ENCODE measurements around the gene DNAJC11. TPM values are rescaled to one million over a fixed set of nuclear protein-coding genes. Genes with fewer than 3 reads are reported as not detected.
"Not testable (repeated sequence)": the region's sequence is repeated elsewhere in the genome, so short reads cannot be mapped to it uniquely, and the experiment has no call there.

Gene DNAJC11
- polyA plus RNA-seq, 4 donors = 31.1 to 73.4 (median 61.8) TPM

DNA sequence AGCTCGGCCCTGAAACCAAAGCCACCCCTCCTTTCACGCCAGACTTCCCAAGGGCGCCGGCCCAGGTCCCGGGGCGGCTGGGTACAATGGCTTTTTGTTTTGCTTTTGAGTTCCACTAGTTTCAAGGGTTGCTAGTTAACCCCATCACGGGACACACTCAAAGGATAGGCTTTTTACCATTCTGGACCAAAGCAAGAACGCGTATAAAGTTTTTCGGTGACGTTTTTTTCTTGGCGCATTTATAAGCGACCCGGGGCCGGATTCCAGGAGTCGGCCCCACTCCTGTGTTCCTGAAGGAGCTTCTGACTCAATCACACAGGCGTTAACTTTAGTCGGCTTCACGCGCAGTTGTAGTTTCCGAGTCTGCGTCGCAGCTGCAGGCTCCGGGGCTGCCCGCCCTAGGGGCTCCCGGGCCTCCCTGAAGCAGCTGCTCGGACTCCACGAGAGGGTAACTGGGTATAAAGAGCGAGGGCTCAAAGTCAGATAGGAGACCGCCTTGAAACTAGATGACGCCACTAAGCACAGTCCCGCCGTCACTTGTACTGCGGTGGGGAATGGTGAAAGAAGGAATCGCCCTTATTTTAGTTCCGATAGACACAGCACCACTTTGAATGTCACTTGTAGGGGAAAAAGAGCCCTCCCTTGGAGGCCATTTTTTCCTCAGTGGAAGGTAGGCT lies 98.2 kb downstream of the DNAJC11 start:
- DNase-seq (ENCODE audit: low read depth in 4 of 4, low spot score in 3 of 4) = peak in 2 of 4 donors; percentile 42 to 53

DNA sequence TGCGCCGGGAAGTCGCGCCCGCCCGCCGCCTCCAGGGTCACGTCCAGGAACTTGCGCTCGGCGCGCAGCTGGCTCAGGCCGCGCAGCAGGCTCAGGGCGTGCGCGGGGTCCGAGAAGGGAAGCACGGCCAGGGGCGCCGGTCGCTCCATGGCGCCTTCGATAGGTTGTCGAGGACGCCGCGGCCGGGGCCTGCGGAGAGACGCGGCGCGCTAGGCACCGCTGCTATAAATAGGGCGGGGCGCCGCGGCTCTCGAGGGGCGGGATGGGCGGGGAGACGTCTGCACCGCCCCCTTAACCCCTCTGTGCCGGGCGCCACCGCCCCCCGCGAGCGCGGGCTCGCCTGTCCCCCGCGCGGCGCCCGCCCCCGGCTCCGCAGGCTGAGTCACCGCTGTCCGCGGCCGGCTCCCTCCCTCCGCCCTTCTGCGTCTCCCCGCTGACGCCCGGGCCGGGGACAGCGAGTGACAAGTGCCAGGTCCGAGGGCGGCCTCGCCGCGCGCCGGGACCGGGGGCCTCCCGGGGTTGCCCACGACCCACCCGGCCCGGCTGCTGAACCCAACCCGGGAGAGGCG lies 98.9 kb downstream of the DNAJC11 start, which contains the start of gene KLHL21:
KLHL21 (minus strand) TSS at position 201 of the 569 bp plus-strand sequence; CDS start at position 149, 52 bp downstream.
- peak in 1 of 4 donors; percentile 70 for DNase-seq (ENCODE audit: low read depth in 4 of 4, low spot score in 3 of 4)

DNA sequence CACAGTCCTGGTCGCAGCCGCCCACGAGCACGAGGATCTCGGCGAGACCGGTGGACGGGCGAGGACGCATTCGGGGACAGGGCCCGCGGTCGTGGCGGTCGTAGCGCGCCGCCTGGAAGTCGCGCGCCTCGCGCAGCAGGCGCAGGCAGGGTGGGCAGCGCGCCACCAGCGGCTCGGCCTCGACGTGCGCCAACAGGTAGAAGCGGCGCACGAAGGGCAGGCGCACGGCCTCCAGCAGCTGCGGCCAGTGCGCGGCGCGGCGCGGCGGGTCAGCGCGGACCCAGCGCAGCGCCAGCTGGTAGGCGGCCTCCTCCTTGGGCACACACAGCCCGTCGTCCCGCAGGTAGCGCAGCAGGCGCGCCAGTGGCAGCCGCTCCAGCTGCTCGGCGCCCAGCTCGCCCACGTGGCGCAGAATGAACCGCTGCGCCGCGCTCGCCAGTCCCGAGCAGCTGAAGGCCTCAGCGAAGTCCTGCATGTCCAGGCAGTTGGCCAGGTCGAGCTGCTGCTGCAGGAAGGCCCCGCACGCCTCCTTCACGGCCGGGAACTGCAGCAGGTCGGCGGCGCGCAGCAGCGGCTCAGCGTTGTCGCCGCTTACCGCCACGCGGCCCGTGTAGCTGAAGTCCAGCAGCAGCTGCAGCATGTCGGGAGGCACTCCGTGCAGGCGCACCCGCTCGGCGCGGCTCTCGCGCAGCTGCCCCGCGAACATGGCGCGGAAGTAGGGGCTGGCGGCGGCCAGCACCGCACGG lies 99.5 kb downstream of the DNAJC11 start:
- no peak for DNase-seq (ENCODE audit: low read depth in 4 of 4, low spot score in 3 of 4)

DNA sequence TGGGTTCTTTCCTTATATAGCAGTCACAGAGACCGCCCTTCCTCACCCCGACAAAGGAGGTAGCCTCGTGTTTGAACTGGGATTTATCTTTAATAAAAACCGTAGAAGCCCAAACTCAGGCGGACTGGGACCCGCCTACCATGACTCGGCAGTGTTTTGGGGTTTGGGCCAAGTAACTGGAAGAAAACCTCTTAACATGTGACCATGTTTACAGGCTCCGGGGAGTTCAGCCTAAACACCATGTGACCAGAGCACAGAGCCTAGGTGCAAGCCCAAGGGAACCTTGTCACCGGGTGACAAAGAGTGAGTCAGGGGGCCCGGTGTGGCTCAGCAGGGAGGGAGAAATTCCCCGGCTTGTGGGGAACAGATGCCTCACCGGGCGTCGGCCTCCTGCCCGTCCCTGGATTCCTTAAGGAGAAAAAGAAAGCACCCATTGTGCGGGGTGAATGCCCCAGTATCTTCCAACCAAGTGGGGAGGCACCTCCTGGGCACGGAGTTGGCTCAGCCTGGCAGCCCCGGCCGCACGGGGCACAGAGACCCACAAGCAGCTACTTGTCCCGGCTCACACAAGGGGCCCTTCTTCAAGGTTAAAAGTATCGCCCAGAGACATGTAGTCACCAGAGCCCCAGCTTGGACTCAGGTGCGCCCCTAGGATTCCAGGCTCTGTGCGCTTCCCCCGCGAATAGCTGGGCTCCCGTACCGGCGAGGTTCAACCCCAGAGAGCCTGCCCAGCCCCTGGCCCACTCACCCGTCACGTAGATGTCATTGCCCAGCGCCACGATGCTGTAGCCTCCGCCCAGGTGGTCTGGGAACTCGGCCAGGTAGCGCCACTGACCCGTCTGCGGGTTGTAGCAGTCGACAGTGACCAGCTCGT lies 100.3 kb downstream of the DNAJC11 start:
- no peak for DNase-seq (ENCODE audit: low read depth in 4 of 4, low spot score in 3 of 4)

DNA sequence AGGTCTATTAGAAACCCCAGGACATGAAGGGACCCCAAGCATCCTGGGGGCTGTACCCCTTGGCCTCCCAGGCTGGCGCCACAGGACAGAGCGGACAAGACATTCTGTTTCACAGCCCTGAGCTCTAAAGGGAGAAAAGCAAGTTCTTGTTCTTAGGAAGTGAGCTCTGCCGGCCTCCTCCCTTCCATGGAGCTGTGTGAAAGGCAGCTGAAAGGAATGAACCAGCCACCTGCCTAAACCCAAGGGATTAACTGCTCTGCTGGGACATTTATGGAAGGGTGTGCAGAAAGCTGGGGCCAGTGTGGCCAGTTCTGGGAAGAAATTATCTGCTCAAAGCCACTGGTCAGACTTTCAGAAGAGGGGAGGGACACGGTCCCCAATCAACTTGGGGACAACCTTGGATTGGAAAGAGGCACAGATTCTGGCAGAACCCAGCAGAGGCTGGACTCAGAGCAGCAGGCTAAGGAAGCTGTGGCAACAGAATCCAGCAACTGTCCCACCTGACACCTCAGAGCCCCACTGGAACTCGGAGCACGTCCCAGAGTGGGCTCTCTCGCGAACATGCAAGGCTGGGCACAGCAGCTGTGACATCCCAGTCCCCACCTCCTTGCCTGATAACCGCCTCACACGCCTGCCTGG lies 101.1 kb downstream of the DNAJC11 start:
- DNase-seq (ENCODE audit: low read depth in 4 of 4, low spot score in 3 of 4) = no peak

DNA sequence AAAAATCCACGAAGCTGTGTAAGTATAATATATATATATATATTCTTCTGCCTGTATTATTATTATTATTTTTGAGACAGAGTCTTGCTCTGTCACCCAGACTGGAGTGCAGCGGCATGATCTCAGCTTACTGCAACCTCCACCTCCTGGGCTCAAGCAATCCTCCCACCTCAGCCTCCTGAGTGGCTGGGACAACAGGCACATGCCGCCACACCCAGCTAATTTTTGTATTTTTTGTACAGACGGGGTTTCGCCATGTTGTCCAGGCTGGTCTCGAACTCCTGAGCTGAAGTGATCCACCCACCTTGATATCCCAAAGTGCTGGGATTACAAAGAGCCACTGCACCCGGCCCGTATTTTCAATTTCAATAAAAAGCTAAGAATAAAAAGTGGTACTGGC lies 101.6 kb downstream of the DNAJC11 start:
- not testable (repeated sequence) for DNase-seq (ENCODE audit: low read depth in 4 of 4, low spot score in 3 of 4)

DNA sequence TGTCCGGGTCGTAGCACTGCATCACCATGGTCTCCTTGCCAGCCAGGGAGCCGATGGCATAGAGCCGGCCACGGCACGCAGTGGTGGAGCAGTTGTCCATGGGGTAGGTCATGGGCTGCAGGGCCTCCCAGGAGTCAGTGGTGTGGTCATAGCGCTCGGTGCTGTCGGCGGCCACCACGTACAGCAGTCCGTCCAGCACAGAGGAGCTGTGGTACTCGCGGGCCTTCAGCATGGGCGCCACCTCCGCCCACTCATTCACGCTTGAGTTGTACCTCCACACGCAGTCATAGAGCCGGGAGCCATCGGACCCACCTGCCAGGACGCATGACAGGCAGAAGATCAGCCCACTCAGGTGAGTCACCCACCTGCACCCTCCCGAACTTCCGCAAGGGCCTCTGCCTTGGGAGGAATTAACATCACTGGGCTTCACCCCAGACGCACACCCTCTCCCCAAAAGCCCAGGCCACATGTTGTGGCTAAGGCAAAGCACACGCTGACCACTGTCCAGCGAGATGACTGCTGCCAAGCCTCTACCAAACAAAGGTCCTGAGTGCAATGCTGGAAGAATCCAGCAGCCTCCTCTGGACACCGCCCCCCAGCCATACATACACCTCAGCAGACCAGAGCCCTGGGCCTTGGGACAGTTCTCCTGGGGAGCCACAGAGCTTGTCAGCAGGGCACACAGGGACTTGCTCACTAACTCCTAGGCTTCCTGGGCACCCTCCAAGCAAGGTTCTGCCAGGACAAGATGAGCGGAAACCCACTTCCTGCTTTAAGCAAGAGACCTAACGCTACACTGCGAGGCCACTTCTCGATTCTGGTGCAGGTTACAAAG lies 102.3 kb downstream of the DNAJC11 start:
- no peak for DNase-seq (ENCODE audit: low read depth in 4 of 4, low spot score in 3 of 4)

DNA sequence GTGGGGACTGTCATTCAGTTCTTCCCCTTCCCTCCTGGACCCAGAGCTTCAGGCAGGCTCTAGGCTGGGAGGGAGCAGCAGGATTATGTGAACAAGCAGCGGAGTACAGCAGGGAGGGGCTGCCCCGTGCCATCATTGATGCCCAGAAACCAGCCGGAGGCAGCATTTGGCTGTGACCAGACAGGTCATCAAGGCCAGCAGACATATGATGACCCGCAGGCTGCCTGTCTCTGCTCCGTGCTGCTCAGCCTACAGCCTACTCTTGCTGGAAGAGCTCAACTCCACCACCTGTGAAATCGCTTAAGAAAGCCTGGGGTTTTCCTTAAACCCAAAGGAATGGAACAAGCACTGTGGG lies 103.9 kb downstream of the DNAJC11 start:
- DNase-seq (ENCODE audit: low read depth in 4 of 4, low spot score in 3 of 4) = no peak

DNA sequence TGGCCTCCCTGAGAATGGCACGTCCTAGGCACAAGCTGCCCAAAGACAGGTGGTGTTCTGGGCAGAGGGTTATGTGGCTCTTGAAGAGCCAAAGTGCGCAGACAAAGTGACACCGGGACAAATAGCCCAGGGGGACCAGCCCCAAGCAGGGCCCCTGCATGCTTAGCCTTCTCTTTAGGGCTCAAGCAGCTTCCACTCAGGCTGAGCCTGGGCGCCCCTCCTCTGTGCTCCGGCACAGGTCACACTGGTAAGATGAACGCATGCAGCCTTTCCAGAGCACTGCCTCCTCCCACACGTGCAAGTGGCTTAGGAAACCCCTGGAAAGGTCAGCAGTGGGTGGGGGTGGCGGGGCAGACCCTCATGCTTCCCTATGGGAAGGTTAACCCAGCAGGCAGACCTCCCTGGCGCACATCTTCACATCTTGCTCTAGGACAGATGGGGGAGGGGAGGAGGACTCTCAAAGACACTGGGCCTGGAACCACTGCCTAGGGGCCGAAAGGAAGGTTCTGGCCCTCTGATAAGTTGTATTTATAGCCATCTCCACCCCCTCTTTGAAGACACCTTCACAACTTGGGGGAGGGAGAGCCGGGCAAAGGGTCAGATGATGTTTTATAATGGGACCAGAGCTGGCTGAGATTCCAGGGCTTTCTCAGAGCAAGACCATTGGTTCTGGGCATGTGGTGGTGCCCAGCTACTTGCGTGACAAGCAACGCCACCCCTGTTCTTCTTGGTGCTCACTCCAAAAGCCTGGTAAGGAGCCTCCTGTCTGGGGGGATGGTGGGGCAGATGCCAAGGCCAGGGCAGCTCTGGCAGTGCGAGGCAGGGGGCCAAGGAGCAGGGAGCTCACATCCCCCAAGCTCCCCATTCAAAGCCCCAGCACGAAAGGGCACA lies 104.5 kb downstream of the DNAJC11 start:
- no peak for DNase-seq (ENCODE audit: low read depth in 4 of 4, low spot score in 3 of 4)

DNA sequence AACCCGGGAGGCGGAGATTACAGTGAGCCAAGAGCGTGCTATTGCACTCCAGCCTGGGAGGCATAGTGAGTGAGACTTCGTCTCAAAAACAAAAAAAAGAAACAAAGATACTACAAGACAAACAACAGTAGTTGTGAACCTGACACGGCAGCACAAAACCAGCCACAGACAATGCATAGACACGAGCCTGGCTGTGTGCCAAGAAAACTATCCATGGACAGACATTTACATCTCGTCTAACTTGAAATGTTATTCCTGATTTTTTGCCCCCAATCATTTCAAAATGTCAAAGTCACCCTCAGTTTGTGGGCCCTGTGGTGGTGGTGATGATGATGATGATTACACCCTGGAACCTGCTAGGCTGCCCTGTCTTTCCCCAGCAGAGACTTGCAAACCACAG lies 105.3 kb downstream of the DNAJC11 start:
- DNase-seq (ENCODE audit: low read depth in 4 of 4, low spot score in 3 of 4) = no peak

DNA sequence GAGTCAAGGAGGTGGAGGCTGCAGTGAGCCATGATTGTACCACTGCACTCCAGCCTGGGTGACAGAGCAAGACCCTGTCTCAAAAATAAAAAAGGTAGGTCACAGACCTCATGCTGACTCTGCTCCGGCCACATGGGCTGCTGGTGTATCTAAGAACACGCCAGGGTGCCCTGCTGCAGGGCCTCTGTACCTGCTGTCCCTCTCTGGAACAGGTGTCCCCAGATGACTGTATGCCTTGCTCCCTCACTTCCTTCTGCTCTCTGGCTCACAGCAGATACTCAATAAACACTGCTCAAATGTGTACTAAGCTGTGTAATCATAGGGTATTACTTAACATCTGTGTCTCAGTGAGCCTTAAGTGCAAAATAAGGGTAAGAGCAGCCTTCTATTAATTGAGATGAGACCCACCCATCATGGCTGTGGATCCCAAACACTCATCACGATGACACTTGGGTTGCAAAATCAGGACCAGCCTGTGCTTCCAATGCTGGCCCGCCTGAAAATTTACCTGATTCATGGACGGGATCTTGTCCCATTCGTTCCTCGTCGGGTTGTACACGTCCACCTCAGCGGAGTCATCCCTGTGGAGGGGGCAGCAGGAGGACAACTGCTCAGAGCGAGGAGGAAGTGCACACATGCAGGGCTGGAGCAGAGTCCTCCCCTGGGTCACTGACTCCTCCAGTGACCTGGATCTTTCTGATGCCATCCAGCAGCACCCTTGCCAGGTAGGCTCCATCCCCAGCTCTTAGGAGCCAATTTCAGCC lies 106.5 kb downstream of the DNAJC11 start:
- no peak for DNase-seq (ENCODE audit: low read depth in 4 of 4, low spot score in 3 of 4)

DNA sequence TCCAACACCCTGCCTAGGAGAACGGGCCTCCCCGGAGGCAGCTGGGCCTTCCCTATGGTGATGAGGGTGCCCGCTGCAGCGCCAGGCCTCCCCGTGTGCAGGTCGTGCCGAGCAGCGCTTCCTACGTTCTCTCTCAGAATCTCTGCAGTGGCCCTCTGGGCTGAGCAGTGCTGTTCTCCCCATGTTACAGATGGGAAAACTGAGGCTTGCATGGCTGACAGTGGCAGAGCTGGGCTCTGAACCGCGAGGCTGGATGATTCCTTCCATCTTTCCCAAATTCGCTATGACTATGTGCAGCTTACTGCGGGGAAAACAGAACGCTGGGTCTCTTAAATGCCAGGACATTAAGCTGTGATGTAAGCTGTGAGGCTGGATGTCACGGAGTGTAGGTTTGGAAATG lies 107.8 kb downstream of the DNAJC11 start:
- DNase-seq (ENCODE audit: low read depth in 4 of 4, low spot score in 3 of 4) = no peak

DNA sequence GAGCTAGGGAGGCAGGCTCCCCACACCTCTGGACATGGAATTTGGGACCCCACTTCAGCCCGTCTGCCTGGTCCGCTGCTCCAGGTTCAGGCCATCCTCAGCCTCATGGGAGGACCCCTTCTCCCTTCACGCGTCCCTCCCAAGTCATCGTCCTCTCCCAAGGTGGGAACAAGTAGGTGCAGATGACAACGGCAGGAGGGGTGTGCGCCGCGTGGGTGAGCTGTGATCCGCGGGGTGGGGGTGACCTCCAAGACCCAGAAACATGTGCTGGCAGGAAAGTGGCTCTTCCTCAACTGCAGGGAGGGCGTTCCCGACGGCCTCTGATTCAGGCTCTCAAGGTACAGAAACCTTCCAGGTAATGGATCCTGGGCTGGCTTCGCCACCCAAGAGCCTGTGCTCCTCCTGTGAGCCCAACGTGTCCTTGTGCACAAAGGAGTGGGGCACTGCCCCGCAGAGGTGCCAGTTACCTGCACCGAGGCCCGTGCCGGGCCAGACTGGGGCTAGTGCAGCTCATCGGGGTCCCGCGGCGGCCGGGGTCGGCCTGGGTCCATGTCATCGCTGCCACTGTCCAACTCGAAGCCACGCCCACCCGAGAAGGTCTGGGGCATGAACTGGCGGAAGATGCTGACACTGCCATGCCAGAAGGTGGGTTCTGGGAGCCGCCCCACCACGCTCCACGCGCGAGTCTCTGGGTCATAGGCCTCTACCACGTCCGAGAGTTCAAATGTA lies 108.6 kb downstream of the DNAJC11 start:
- DNase-seq (ENCODE audit: low read depth in 4 of 4, low spot score in 3 of 4) = no peak

DNA sequence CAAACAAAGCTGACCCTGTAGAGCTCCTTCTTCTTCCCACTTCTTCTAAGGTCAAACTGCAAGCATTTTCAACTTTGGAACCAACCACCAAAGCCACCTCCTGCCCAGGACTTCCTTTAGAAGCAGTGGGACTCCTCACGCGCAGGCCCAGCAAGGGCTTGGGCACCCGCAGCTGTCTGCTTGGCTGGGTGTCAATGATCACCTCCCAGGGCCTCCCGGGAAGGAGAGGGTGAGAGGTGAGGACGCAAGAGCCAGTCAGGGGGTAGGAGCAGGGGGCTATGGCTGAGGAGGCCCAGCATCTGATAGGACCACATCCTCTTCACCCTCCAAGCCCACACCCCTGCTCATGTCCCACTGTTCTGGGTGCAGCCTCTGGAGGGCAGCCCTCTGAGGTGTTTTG lies 109.2 kb downstream of the DNAJC11 start:
- DNase-seq (ENCODE audit: low read depth in 4 of 4, low spot score in 3 of 4) = no peak

DNA sequence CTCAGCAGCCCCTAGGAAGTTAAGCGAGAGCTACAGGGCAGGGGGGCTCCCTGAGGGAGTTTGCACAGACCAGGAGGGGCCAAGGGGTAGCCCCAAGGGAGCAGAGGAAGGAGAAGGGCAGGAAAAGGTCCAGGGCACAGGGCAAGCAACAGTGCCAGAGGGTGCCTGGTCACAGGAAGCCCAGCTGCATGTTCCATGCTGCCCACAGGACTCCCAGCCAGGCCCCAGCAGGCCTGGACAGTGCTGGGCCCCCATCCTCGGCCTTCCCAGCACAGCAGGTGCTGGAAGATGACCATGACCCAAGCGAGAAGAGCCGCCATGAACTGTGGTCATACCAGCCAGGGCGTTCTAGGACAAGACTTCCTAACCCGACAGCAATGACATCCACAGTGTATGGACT lies 110.0 kb downstream of the DNAJC11 start:
- no peak for DNase-seq (ENCODE audit: low read depth in 4 of 4, low spot score in 3 of 4)

DNA sequence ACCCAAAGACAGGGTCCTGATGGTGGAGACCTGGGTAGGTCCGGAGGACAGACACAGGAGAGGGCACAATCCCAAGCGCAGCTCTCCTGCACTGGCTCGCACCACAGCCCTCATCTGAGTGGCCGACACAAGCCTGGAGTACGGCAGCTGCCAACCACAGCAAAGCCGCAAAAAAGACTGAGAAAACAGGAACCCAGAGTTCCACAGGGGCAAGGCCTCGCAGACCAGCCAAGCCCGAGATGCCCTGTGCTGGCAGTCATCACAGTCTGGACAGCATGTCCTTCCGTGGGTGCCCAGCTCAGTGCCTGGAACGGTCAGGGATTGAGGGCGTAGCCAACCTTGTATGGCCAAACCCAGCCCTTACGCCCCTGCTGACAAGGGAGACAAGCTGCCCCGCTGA lies 110.4 kb downstream of the DNAJC11 start:
- DNase-seq (ENCODE audit: low read depth in 4 of 4, low spot score in 3 of 4) = no peak

DNA sequence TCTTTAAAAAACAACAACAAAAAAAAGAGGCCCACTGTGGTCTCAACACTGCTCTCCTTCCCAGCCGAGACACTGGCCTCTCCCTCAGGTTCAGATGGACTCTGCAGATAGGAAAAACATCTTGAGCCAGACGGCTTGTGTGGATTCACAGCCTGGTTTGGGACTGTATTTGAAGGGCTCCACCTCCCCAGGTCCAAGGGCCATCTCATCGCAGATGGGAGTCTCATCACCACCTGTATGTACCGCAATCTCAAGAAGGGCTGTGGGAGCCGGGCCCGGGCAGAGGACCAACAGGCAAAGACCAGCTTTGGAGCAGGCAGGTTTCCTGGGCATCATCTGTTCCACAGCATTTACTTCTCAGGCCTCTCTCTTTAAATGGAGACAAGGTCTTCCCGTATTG lies 111.6 kb downstream of the DNAJC11 start:
- DNase-seq (ENCODE audit: low read depth in 4 of 4, low spot score in 3 of 4) = no peak
